ENCODE data around the gene DOCK8.

- TF ChIP-seq FOSL1 (IDR thresholded peaks at IDR 0.05; ENCODE audit: low read depth) (no peak), TCF7L2 (IDR thresholded peaks at IDR 0.05; ENCODE audit: borderline replicate concordance, extremely low read depth, insufficient read depth, insufficient read length) (no peak), POLR2A (IDR thresholded peaks at IDR 0.05; ENCODE audit: borderline replicate concordance, extremely low read depth, insufficient read depth, insufficient read length) (no peak), CTCF (IDR thresholded peaks at IDR 0.05 in 2 of 3, conservative IDR thresholded peaks at IDR 0.05 in 1 of 3; ENCODE audit: borderline replicate concordance in 1 of 3, insufficient read depth in 1 of 3, low read depth in 2 of 3, low read length in 2 of 3) (no peak), EZH2 (IDR thresholded peaks at IDR 0.05) (no peak), REST (IDR thresholded peaks at IDR 0.05; ENCODE audit: low read depth) (no peak), ATF3 (IDR thresholded peaks at IDR 0.05) (no peak), ELF1 (IDR thresholded peaks at IDR 0.05; ENCODE audit: borderline replicate concordance, low read depth) (no peak), YY1 (IDR thresholded peaks at IDR 0.05; ENCODE audit: extremely low read depth, insufficient replicate concordance, low read depth, low read length) (no peak), SP1 (IDR thresholded peaks at IDR 0.05; ENCODE audit: low read depth) (no peak)
Observed at GRCh38 chr9:289121-289520, 74.5 kb downstream of the DOCK8 start.

Measured in HCT116 (cell line).